ENCODE measurements around the gene PIAS4.

PIAS4 gene

GRCh38 chr19:4035018-4035566 is 27.6 kb downstream of the PIAS4 start:
- Histone ChIP-seq H3K9me3 (ENCODE audit: control insufficient read depth, insufficient read depth, low read length) (peaks cover 9% of the 10 kb centered on the region; the same call in 1 of the 2 replicates), H3F3A (ENCODE audit: control insufficient read depth, insufficient read depth) (no peaks in the 10 kb centered on the region; the same call in none of the 2 replicates), H4K20me1 (ENCODE audit: control insufficient read depth, insufficient read depth, low read depth, low read length) (no peaks in the 10 kb centered on the region), H3K4me1 (ENCODE audit: control insufficient read depth, low read length) (no peaks in the 10 kb centered on the region), H3K9me2 (replicated peaks; ENCODE audit: control insufficient read depth, low read length) (no peaks in the 10 kb centered on the region), H3K4me3 (ENCODE audit: low read length) (no peak overlapping the region), H3K4me2 (ENCODE audit: low read length) (no peak overlapping the region), H3K27me3 (ENCODE audit: control insufficient read depth, low read length) (no peaks in the 10 kb centered on the region), H3K79me2 (ENCODE audit: control insufficient read depth, low read length) (no peaks in the 10 kb centered on the region), H3K27ac (ENCODE audit: low read depth, low read length) (no peak overlapping the region), H3K36me3 (ENCODE audit: control insufficient read depth, low read length) (peaks cover 34% of the 10 kb centered on the region)
- TF ChIP-seq EZH2phosphoT487 (IDR thresholded peaks at IDR 0.05; ENCODE audit: borderline replicate concordance, low read length) (no peak), CTCF (IDR thresholded peaks at IDR 0.05; ENCODE audit: low read depth, low read length, poor library complexity, severe bottlenecking) (no peak)

GRCh38 chr19:4035582-4035981 is 28.0 kb downstream of the PIAS4 start:
- Histone ChIP-seq H3K79me2 (ENCODE audit: control insufficient read depth, low read length) (no peaks in the 10 kb centered on the region), H4K20me1 (ENCODE audit: control insufficient read depth, insufficient read depth, low read depth, low read length) (no peaks in the 10 kb centered on the region), H3K36me3 (ENCODE audit: control insufficient read depth, low read length) (peaks cover 34% of the 10 kb centered on the region), H3K9me3 (ENCODE audit: control insufficient read depth, insufficient read depth, low read length) (peaks cover 9% of the 10 kb centered on the region; the same call in 1 of the 2 replicates), H3K9me2 (replicated peaks; ENCODE audit: control insufficient read depth, low read length) (no peaks in the 10 kb centered on the region), H3K4me2 (ENCODE audit: low read length) (no peak overlapping the region), H3F3A (ENCODE audit: control insufficient read depth, insufficient read depth) (no peaks in the 10 kb centered on the region; the same call in none of the 2 replicates), H3K4me3 (ENCODE audit: low read length) (no peak overlapping the region), H3K4me1 (ENCODE audit: control insufficient read depth, low read length) (no peaks in the 10 kb centered on the region), H3K27me3 (ENCODE audit: control insufficient read depth, low read length) (no peaks in the 10 kb centered on the region), H3K27ac (ENCODE audit: low read depth, low read length) (no peak overlapping the region)
- no peak for TF ChIP-seq EZH2phosphoT487 (IDR thresholded peaks at IDR 0.05; ENCODE audit: borderline replicate concordance, low read length)
- TF ChIP-seq CTCF (IDR thresholded peaks at IDR 0.05; ENCODE audit: low read depth, low read length, poor library complexity, severe bottlenecking) = no peak

- TF ChIP-seq CTCF (IDR thresholded peaks at IDR 0.05; ENCODE audit: low read depth, low read length, poor library complexity, severe bottlenecking) (no peak), EZH2phosphoT487 (IDR thresholded peaks at IDR 0.05; ENCODE audit: borderline replicate concordance, low read length) (no peak)
- H3K27me3 ChIP-seq (ENCODE audit: control insufficient read depth, low read length) = no peaks in the 10 kb centered on the region
- H3K36me3 ChIP-seq (ENCODE audit: control insufficient read depth, low read length) = peaks cover 33% of the 10 kb centered on the region
Observed at GRCh38 chr19:4036576-4037300, 29.2 kb downstream of the PIAS4 start.

More at GRCh38 chr19:4036576-4037300, 29.2 kb downstream of the PIAS4 start:
- Histone ChIP-seq H3K27ac (ENCODE audit: low read depth, low read length) (no peak overlapping the region), H3K4me1 (ENCODE audit: control insufficient read depth, low read length) (no peaks in the 10 kb centered on the region), H3K4me3 (ENCODE audit: low read length) (no peak overlapping the region), H3K79me2 (ENCODE audit: control insufficient read depth, low read length) (no peaks in the 10 kb centered on the region), H3K9me3 (ENCODE audit: control insufficient read depth, insufficient read depth, low read length) (peaks cover 9% of the 10 kb centered on the region; the same call in 1 of the 2 replicates), H4K20me1 (ENCODE audit: control insufficient read depth, insufficient read depth, low read depth, low read length) (no peaks in the 10 kb centered on the region), H3K9me2 (replicated peaks; ENCODE audit: control insufficient read depth, low read length) (no peaks in the 10 kb centered on the region), H3F3A (ENCODE audit: control insufficient read depth, insufficient read depth) (no peaks in the 10 kb centered on the region; the same call in none of the 2 replicates), H3K4me2 (ENCODE audit: low read length) (no peak overlapping the region)
